NCI-H1092 (cell line): Measurements from ENCODE around the gene HOXD3.
A peak's percentile ranks its signal among the peaks of the same experiment; 100 is the strongest.

Experiments used
- DNase-seq: peaks from one replicate; lab custom pipeline; 2025; lab: John Stamatoyannopoulos, UW

Gene HOXD3

GRCh38 chr2:176121190-176122051, 35.7 kb upstream of the HOXD3 start:
- no peak for DNase-seq

GRCh38 chr2:176122052-176122682, 34.9 kb upstream of the HOXD3 start:
- DNase-seq = no peak

GRCh38 chr2:176122683-176123410, 34.3 kb upstream of the HOXD3 start, which contains the start of gene HOXD9:
Gene HOXD9, plus strand, starts transcription at chr2:176122719. Its CDS starts 50 bp downstream, at chr2:176122769.
- DNase-seq = peak; percentile 50

- no peak for DNase-seq
Observed at GRCh38 chr2:176123411-176124109, 33.5 kb upstream of the HOXD3 start.

GRCh38 chr2:176124110-176124946, 32.8 kb upstream of the HOXD3 start:
- no peak for DNase-seq

DNA sequence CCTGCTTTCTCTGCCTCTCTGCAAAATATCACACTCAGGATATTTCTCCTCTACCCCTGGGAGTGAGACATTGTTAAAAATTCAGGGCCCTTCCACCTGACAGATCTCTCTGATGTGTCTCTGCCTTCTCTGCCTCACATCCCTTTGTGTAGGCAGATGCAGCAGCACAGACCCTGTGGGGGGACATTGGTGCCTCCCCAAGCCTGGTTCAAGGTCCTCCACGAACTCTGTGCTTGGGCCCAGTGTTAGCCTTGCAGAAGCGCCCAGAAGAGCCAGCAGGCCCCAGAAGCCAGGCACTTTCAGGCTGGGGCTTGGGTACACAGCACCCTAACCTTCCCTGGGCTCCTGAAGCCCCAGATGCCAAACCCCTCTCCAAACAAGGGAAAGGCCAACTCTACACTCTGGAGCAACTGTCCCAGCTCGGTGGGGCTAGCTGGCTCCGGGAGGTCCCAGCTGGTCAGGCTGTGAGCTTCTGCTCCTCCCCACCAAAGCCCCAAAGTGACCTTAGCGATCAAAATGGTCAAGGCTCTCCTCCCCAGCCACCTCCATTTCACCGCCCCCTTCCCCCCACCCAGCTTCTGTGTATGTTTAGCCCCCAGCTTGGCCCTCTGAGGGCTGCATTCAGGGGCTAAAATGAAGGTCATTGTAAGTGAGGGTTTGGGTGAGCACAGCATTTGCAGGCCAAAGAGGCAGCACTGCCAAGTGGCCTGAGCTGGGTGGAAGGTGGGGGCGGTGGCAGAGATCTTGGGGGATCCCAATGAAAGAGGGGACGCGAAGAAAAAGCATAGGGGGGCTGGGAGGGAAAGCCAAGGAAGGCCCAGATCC, 31.9 kb upstream of the HOXD3 start:
- no peak for DNase-seq

GRCh38 chr2:176125772-176126054, 31.4 kb upstream of the HOXD3 start:
- no peak for DNase-seq

DNA sequence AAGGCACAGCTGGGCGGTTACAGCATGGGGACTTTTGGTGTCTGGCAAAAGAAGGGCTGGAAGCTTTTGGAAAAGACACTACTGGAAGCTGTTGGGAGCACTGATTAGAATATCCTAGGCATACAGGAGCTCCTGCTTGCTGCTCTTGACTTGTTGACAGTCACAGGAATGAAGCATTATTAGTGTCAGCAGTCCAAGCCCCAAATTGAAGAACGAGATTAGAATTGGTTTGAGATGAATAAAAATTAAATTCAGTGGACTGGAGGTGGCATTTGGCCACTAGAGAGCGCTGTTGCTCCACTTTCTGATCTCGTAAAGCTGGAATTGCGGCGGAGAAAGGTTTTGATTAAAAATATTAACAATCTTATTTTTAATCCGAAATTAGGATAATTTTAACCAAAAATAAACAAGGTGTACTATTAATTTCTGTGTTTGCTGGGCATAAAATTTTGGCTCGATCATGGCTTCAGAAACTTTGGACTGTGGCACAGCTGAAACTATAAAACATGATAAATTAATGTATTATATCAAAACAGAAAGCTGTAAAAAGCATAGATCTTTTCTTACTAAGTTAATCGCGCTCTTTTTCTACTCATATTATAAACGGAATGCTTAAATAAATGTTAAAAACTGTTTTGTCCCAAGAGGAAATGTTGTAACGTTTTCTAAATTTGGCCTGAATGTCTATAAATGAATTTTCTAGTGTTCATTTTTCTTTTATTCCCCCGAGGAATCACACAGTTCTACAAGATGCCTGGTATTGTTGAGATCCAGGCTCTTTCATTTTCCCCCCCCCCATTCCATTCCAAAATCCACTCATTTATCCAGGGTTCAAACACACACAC, 30.0 kb upstream of the HOXD3 start:
- peak; percentile 58 for DNase-seq

DNA sequence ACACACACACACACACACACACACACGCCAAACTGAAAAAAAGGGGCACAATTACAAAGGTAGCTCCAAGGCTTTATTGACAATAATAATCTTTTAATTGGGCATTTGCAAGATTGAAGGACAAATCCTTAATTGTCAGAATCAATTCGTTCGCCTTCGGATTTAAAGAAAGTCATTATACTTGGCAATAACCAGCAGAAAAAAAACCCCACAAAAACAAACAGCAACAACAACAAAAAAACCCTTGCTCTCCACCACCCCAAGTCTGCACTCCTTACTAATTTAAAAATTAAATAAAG, 29.4 kb upstream of the HOXD3 start:
- DNase-seq = no peak

GRCh38 chr2:176128172-176128981, 28.7 kb upstream of the HOXD3 start:
- no peak for DNase-seq

DNA sequence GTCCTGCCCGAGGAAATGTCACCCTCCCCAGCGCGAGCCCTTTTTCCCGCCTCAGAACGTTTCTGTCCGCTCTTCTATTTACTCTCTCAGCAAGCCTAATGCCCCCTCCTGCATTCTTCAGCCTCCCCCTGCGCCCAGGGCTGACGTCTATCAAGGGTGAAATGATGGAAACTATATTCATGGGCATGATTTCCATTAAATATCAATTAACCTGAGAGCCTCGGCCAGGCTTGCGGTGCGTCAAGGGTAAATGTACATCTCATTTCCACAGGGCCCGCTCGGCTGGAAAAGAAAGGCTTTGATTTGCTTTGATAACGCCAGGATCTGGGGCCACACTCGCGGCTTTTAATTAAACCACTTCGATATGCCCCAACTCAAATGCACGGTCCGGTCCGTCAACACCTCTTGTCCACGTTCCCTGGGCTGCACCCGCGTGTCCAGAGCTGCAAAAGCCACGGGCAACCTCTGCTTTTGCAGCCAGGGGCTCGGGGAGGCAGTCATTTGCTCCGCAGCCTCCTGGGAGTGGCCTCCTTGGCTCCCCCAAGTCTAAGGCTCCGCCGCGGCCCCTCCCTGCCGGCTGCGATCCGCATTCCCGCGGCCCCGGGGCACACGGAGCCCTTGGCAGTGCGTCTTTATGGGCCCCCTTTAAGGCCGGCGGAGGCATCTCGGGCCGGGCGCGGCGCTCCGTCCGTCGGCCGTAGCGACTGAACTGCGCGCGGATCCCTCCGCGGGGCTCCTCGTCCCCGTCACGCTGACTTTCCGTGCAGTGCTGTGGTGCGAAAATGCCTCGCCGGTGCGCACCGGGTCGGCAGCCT, 27.9 kb upstream of the HOXD3 start, which contains the start of gene HOXD8:
TSS of gene HOXD8 (plus strand) at position 724 of the 815 bp plus-strand sequence. CDS start 662 bp downstream, outside the sequence.
- peak; percentile 69 for DNase-seq

DNA sequence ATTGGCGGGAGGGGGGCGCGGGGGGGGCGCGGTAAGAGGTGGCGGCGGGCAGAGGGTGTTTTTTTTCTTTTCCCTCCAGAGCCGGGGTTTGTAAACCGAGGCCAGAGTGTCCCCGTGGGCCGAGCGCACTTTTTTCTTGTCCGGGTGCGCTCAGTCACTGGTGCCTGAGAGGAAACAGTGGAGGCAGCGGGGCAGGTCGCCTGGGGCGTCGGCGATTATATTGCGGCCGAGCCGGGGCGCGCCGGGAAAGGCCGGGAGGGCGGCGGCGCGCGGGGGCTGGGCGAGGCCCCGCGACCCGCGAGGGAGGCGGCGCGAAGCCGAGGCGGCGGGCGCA, 27.3 kb upstream of the HOXD3 start:
- DNase-seq = no peak

DNA sequence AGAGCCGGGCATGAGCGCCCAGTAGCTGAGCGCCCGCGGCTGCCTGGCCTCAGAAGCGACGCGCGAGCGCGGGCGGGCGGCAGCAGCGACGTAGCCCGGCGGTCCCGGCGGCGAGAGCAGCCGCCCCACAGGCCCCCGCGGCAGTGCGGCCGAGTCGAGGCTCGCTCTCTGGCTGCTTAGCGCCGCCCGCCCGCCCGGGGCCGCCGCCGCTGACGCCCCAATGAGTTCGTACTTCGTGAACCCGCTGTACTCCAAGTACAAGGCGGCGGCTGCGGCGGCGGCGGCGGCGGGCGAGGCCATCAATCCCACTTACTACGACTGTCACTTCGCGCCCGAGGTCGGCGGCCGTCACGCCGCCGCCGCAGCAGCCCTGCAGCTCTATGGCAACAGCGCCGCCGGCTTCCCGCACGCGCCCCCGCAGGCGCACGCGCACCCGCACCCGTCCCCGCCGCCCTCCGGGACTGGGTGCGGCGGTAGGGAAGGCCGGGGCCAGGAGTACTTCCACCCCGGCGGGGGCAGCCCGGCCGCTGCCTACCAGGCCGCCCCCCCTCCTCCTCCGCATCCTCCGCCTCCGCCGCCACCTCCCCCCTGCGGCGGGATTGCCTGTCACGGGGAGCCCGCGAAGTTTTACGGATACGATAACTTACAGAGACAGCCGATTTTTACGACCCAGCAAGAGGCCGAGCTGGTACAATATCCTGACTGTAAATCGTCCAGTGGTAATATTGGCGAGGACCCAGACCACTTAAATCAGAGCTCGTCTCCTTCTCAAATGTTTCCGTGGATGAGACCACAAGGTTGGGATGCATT, 26.8 kb upstream of the HOXD3 start:
- DNase-seq = no peak

DNA sequence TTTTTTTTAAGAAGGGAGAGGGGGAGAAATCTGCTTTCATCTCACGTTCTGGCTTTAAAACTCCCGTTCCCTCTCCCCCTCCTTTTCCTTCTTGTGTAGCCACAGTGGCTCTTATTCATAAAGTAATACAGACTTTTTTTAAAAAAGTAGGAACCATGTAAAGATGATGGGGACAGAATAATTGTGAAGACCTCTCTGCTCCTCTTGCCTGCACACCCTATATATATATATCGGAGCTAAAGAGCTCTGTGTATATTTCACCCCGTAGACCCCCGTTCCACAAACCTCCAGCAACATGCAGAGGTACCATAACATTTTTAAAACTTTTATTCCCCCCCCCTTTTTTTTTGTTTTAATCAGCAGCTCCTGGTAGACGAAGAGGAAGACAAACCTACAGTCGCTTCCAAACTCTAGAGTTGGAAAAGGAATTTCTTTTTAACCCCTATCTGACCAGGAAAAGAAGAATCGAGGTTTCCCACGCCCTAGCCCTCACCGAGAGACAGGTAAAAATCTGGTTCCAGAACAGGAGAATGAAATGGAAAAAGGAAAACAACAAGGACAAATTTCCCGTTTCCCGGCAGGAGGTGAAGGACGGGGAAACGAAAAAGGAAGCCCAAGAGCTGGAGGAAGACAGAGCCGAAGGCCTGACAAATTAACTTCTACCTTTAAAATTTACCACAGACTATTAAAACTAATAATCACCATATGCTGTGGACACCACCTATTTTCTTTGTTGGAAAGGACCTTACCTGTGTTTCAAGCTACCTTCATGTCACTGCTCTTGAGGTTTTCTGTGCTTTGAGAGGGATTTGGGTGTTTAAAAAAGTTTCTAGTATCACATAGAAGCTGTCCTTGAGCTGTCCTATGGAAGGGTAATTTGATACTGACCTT, 25.9 kb upstream of the HOXD3 start:
- no peak for DNase-seq

- no peak for DNase-seq
Observed at GRCh38 chr2:176131848-176132158, 25.3 kb upstream of the HOXD3 start.
